GM13976 (cell line): ENCODE data around the gene SLC22A5.

ENCODE experiments used
- DNase-seq: peaks from one replicate; pipeline ENCODE4 v3.0.0; 2012; ENCODE audit warnings: low spot score
- in situ Hi-C: fragments of 300-500 bp; cut with MboI; formaldehyde crosslinking; loops from one replicate; pipeline ENCODE4 v1.12.0; 2022; ENCODE audit warnings: low sequenced_read_pairs, mixed read lengths, inconsistent platforms; ENCODE audit not compliant: unreplicated experiment
- TF ChIP-seq, protein P1 (sequence below): IDR thresholded peaks from 2 replicates; pipeline ENCODE4 v1.5.1; 2012; ENCODE audit warnings: borderline replicate concordance, mild to moderate bottlenecking; ENCODE audit not compliant: insufficient read depth; ENCODE audit errors: extremely low read depth, missing control alignments, control extremely low read depth

Gene SLC22A5

DNA sequence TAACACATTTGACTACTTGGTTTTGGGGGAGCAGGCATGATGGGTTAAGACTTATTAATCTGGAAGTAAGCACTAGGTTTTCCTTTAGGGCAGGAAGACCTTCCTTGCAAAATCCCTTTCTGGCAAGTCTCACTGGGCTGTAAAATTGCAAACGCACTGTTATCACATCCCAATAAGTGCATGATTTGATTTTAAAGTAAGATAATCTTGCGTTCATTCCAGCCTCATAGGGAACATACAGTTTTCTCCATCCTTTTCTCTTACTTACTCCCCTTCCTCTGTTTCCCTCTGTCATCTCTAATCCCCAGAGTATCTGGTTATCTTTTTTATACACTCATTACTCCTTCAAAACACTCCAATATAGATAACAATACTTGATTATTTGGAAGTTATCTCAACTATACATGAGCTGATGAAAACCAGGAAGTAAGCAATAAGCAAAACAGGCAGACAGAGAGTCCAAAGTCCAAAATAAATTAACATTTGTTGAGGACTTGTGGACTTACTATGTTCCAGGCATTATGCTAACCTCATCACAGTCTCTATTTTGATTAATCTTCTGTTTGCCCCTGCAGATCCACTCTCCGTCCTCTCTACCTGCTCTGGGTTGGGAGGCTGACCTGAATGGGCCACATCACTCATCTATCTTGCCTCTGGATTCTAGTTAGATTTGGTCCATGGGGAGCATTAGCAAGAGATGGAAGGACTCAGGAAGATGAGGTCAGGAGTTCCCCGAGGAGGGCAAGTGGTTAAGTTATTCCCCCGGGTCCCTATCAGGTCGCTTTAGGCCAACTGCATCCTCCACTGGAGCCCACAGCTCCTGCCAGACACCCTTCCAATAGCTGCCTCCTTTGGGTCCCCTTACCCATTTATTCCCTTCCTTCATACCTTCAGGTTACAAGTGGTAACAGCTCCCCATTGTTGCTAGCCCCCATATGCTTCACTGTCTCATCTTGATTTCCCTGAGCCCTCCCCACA lies 60.2 kb downstream of the SLC22A5 start:
- in situ Hi-C loops = no loop called here
- no peak for DNase-seq
- TF ChIP-seq, protein P1, sequence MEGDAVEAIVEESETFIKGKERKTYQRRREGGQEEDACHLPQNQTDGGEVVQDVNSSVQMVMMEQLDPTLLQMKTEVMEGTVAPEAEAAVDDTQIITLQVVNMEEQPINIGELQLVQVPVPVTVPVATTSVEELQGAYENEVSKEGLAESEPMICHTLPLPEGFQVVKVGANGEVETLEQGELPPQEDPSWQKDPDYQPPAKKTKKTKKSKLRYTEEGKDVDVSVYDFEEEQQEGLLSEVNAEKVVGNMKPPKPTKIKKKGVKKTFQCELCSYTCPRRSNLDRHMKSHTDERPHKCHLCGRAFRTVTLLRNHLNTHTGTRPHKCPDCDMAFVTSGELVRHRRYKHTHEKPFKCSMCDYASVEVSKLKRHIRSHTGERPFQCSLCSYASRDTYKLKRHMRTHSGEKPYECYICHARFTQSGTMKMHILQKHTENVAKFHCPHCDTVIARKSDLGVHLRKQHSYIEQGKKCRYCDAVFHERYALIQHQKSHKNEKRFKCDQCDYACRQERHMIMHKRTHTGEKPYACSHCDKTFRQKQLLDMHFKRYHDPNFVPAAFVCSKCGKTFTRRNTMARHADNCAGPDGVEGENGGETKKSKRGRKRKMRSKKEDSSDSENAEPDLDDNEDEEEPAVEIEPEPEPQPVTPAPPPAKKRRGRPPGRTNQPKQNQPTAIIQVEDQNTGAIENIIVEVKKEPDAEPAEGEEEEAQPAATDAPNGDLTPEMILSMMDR = no peak

DNA sequence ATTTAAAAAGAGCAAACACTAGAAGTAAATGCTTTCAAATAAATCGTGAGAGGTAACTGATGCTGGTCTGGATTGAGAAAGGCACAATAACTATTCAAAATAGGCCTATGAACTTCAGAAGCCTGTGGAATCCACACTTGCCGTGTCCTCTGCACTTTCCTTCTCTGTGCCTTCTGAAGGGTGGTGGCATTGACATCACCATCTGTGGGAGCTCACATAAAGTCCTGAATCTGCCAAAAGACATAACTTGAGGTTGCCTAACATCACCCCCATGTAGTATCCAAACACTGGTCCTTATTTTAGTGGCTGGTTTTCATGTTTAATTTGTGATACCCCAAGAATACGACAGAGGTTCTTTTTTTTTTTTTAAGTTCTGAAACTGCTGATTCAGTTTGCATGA lies 61.2 kb downstream of the SLC22A5 start:
- no peak for DNase-seq
- TF ChIP-seq, protein P1 = no peak
- in situ Hi-C loops = no loop called here

DNA sequence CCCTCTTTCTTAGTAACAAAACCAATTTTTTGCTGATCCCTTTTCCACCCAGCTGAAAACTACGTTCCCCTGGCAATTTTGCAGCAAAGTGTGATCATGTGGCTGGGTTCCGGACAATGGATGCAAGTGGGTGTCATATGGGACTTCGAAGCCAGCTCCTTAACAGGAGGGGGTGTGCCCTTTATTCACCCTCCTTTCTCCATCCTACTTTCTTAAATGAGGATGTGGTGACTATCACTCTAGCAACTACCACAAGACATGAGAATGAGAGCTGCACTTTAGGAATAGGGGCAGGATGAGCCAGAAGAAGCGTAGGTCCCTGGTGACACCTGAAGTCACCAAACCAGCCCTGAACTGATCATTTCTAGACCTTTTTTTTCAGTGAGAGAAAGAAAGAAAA lies 62.1 kb downstream of the SLC22A5 start:
- in situ Hi-C loops = no loop called here
- no peak for DNase-seq
- TF ChIP-seq, protein P1 = no peak

DNA sequence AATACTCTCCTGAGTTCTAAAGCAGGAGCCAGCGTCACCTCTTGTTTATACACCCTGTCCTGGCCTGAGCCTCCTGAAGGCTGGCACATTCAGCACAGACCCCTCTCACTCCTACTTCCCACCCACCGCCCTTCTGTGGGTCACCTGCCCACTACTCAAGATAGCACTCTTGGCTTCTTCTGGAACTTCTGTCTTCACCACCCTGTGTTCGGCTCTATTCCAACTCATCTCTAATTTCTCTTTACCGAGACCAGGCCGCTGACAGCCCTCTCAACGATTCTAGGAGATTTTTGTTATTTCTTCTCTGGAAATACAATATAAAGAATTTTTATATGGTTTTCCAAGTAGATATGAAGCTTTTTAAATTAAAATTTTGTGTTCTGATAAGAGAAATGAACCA lies 63.6 kb downstream of the SLC22A5 start:
- TF ChIP-seq, protein P1 = no peak
- in situ Hi-C loops = no loop called here

DNA sequence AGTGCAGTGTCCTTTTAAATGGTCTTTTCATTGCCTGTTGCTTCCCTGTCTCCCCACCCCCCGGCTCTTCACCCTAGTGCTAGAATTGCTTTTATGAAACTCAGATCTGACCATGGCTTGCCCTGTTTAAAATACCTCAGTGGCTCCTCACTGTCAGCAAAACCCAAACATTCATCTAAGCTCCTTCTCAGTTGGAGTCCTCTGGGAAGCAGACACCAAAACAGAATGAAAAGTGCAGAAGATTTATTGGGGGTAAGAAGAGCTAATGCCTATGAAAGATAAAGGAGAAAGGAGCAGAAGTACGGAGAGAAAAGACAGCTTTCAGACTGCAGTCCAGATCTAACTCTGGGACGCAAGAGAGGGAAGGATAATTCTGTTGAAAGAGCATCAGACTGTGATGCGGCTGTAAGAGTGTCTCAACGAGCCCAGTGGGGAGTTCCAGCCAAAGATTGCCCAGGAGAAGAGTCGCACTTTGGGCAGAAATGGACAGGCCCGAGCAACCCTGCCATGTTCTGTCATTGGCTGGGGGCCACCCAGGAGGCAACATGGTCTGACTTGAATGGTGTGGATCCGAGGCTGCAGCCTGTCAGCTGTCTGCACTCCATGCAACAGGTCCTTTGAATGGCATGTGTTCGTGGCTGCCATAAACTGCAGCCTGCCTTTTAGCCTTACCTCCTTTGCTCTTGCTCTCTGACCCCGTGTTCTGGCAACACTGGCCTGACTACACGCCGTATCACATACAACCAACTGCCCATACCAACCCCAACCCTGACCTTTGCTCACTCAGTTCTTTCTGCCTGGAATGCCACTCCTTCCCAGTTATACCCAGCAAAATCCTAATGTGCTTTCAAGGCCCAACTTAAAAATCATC lies 65.1 kb downstream of the SLC22A5 start:
- no peak for DNase-seq
- in situ Hi-C loops = no loop called here
- TF ChIP-seq, protein P1 = no peak

More for the DNA sequence above, 63.6 kb downstream of the SLC22A5 start:
- no peak for DNase-seq

DNA sequence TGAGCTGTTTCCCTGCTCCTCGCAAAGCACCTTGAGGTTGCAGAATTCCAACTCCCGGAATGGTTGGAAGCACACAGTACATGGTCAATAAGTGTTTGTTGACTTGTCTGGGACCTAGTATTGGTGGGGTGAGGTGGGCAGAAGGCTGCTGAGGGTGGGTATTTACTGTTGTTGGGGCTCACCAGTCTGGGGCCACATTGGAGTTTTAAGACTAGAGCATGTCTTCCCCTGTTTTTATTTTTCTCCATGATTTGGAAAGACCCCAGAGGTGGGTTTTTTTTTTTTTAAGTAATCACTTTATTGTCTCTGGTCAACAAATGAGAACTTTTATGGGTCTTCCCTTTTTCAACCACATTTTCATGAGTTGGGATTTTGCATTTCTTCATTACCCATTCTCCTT lies 65.9 kb downstream of the SLC22A5 start:
- in situ Hi-C loops = no loop called here
- TF ChIP-seq, protein P1 = no peak
- DNase-seq = no peak
